Testis (tissue), 3 donors: Measurements from ENCODE around the gene GABRR1. TPM values are rescaled to one million over a fixed set of nuclear protein-coding genes. Genes with fewer than 3 reads are reported as not detected.

ENCODE experiments used
- DNase-seq: peaks from one replicate; pipeline ENCODE4 v3.0.0-alpha.2; 2019
- H3K27ac ChIP-seq, 2 donors: fragments of 200-600 bp; sonication (generic); one replicate each; pipeline ENCODE4 v1.5.1; 2019
- H3K27me3 ChIP-seq: fragments of 200-600 bp; sonication (generic); one replicate; pipeline ENCODE4 v1.5.1; 2019
- H3K36me3 ChIP-seq: fragments of 200-600 bp; sonication (generic); one replicate; pipeline ENCODE4 v1.5.1; 2017; ENCODE audit warnings: low read depth; ENCODE audit errors: missing control alignments
- H3K4me1 ChIP-seq: fragments of 200-600 bp; sonication (generic); one replicate; pipeline ENCODE4 v1.5.1; 2019
- H3K4me3 ChIP-seq, 2 donors: fragments of 200-600 bp; sonication (generic); one replicate each; pipeline ENCODE4 v1.5.1; 2017 to 2019
- H3K9me3 ChIP-seq: fragments of 200-600 bp; sonication (generic); one replicate; pipeline ENCODE4 v1.5.1; 2017
- CTCF ChIP-seq, 3 experiments: fragments of 450-650 bp in 2 of 3; fragments of 200-600 bp in 1 of 3; sonication (generic) in 1 of 3; IDR thresholded peaks; one replicate each; pipeline ENCODE4 v1.5.1; 2016 to 2019; ENCODE audit warnings: antibody characterized with exemption in 3 of 3, mild to moderate bottlenecking in 2 of 3, moderate library complexity in 1 of 3
- POLR2A ChIP-seq: fragments of 450-650 bp; IDR thresholded peaks from one replicate; pipeline ENCODE4 v1.6.1; 2017; ENCODE audit warnings: antibody characterized with exemption, mild to moderate bottlenecking, moderate library complexity
- WGBS, 2 donors: methylation state at CpG; one replicate each; pipeline ENCODE4 v1.1.5; 2018; 5-methylcytosine and 5-hydroxymethylcytosine counted together
- intact Hi-C: fragments of 100-400 bp; cut with DNase I; formaldehyde crosslinking; loops from one replicate; pipeline ENCODE4 v1.15.1; 2023; ENCODE audit warnings: low total_unique reads
- polyA plus RNA-seq: library from polyadenylated mRNA; stranded (reverse); fragments of 350-450 nt; fragmentation: Illumina TruSeq; extraction: RNeasy Lipid Tissue Mini Kit (QIAGEN cat#74804); gene quantifications from one replicate; pipeline ENCODE4 v1.2.3, GENCODE V29; 2014; ENCODE audit warnings: low read depth, low replicate concordance; ENCODE audit not compliant: insufficient read depth
- total RNA-seq, 2 donors: library from RNA; depleted of rRNA; stranded (reverse); fragments of >200 nt; gene quantifications; one replicate each; pipeline ENCODE4 v1.2.3, GENCODE V29; 2016

GABRR1 gene
- total and polyA plus RNA-seq, 3 donors from 2014 or later = 1.6 to 3.4 (median 3.0) TPM

GRCh38 chr6:89200706-89201215, 16.4 kb downstream of the GABRR1 start:
- no peaks in the 10 kb centered on the region for H3K27me3 ChIP-seq
- 84 to 87% methylated on average over 5 to 7 of the region's 7 CpGs for WGBS, 2 donors
- TF ChIP-seq POLR2A (no peak), CTCF (IDR thresholded peaks at IDR 0.05) (no peak)
- no peak for DNase-seq
- H3K4me3 ChIP-seq = no peak overlapping the region
- intact Hi-C loops = no loop called here
- no peaks in the 10 kb centered on the region for H3K9me3 ChIP-seq
- no peaks in the 10 kb centered on the region for H3K4me1 ChIP-seq
- no peaks in the 10 kb centered on the region for H3K36me3 ChIP-seq
- no peak overlapping the region for H3K27ac ChIP-seq

GRCh38 chr6:89199579-89199978, 17.6 kb downstream of the GABRR1 start:
- no peaks in the 10 kb centered on the region for H3K9me3 ChIP-seq
- no peaks in the 10 kb centered on the region for H3K36me3 ChIP-seq
- H3K27ac ChIP-seq = no peak overlapping the region
- 86 to 93% methylated on average over 2 of the region's 2 CpGs for WGBS, 2 donors
- no peaks in the 10 kb centered on the region for H3K4me1 ChIP-seq
- DNase-seq = no peak
- no peak overlapping the region for H3K4me3 ChIP-seq
- TF ChIP-seq CTCF (IDR thresholded peaks at IDR 0.05) = no peak
- TF ChIP-seq POLR2A = no peak
- H3K27me3 ChIP-seq = no peaks in the 10 kb centered on the region
- intact Hi-C loops = no loop called here

GRCh38 chr6:89198235-89198634, 18.9 kb downstream of the GABRR1 start:
- no peaks in the 10 kb centered on the region for H3K36me3 ChIP-seq
- no peaks in the 10 kb centered on the region for H3K27me3 ChIP-seq
- H3K4me3 ChIP-seq = no peak overlapping the region
- no peak for DNase-seq
- intact Hi-C loops = no loop called here
- TF ChIP-seq CTCF (IDR thresholded peaks at IDR 0.05) (no peak), POLR2A (no peak)
- 73 to 90% methylated on average over 6 to 7 of the region's 7 CpGs for WGBS, 2 donors
- no peak overlapping the region for H3K27ac ChIP-seq
- H3K4me1 ChIP-seq = no peaks in the 10 kb centered on the region
- no peaks in the 10 kb centered on the region for H3K9me3 ChIP-seq

- 68 to 94% methylated on average over 4 of the region's 4 CpGs for WGBS, 2 donors
- H3K36me3 ChIP-seq = no peaks in the 10 kb centered on the region
- DNase-seq = no peak
- TF ChIP-seq POLR2A = no peak
- no peak for TF ChIP-seq CTCF (IDR thresholded peaks at IDR 0.05)
- no peak overlapping the region for H3K27ac ChIP-seq
- intact Hi-C loops = no loop called here
- no peak overlapping the region for H3K4me3 ChIP-seq
- no peaks in the 10 kb centered on the region for H3K4me1 ChIP-seq
- H3K9me3 ChIP-seq = no peaks in the 10 kb centered on the region
- no peaks in the 10 kb centered on the region for H3K27me3 ChIP-seq
Measured at GRCh38 chr6:89197141-89197540, 20.0 kb downstream of the GABRR1 start.

GRCh38 chr6:89194559-89194958, 22.6 kb downstream of the GABRR1 start:
- Histone ChIP-seq H3K4me3 (no peak overlapping the region), H3K36me3 (no peaks in the 10 kb centered on the region), H3K9me3 (no peaks in the 10 kb centered on the region), H3K4me1 (no peaks in the 10 kb centered on the region), H3K27me3 (no peaks in the 10 kb centered on the region), H3K27ac (no peak overlapping the region)
- no peak for DNase-seq
- TF ChIP-seq CTCF (IDR thresholded peaks at IDR 0.05) = no peak
- TF ChIP-seq POLR2A = no peak
- 83 to 100% methylated on average over 1 of the region's 1 CpG for WGBS, 2 donors
- intact Hi-C loops = no loop called here
